ENCODE results near the gene MMEL1.
"Not testable (repeated sequence)": the region's sequence is repeated elsewhere in the genome, so short reads cannot be mapped to it uniquely, and the experiment has no call there.

MMEL1 gene

DNA sequence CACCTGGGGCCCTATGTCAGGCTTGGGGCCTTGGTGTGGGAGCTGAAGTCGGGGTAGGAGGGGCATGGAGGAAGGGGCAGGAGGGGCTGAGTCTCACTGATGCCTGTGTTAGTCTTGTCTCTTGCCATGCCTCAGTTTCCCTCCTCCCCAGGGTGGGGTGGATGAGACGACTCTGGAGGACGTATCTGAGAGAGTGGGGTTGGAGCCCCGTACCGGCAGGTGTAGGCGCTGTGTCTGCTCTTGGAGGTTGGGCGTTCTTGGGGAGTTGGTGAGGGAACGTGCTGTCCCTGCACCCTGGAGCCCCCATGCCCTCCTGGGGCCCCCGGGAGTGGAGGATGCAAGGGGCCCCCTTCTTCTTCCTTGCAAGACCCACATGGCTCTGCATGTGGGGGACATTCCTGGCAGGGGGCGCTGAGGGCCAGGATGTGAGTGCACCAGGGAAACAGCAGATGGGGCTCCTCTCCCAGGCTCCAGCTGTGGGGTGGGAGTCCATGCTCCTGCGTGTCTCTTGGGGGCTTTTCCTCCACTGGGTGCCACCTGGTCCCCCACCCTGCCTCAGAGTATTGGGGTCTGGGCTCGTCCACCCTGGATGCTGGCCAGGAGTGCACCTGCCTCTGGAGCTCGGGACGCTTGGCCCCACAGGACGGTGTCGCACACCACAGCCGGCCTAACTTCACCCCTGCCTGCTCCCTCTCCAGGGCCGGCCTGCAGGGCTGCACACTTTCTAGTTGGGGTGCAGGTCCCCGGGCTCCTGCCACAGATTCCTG lies 78.0 kb downstream of the MMEL1 start:
- H2BK120ac ChIP-seq (ENCODE audit: low read depth, low read length): no peak overlapping the region
- peaks cover 42% of the 10 kb centered on the region for H3K4me1 ChIP-seq (ENCODE audit: control insufficient read depth, insufficient read depth, low read depth, low read length)
- H3K27me3 ChIP-seq (ENCODE audit: control insufficient read depth in 1 of 2, insufficient read depth in 1 of 2, low read length in 2 of 2): no peaks in the 10 kb centered on the region
- H2AK5ac ChIP-seq (ENCODE audit: low read length, severe bottlenecking): no peak overlapping the region
- H3K4me2 ChIP-seq (ENCODE audit: low read length, poor library complexity, severe bottlenecking): no peak overlapping the region
- H2AFZ ChIP-seq (ENCODE audit: low read depth, low read length): no peak overlapping the region
- no peak overlapping the region for H3K4ac ChIP-seq (ENCODE audit: low read depth in 1 of 2, low read length in 2 of 2)
- H2BK15ac ChIP-seq (ENCODE audit: low read depth, poor library complexity, severe bottlenecking): no peak overlapping the region
- H3K4me3 ChIP-seq (ENCODE audit: insufficient read depth in 1 of 2, low read depth in 1 of 2, low read length in 2 of 2): no peak overlapping the region
- H3K9me3 ChIP-seq (ENCODE audit: control insufficient read depth, low read length): no peaks in the 10 kb centered on the region
- 86% methylated on average over 19 of the region's 19 CpGs for WGBS
- peaks cover 16 to 17% of the 10 kb centered on the region in 2 experiments for H3K36me3 ChIP-seq (ENCODE audit: control insufficient read depth in 1 of 2, insufficient read depth in 2 of 2, low read depth in 1 of 2, low read length in 2 of 2)
- H2BK12ac ChIP-seq (ENCODE audit: low read length in 2 of 2): no peak overlapping the region
- H3K14ac ChIP-seq (ENCODE audit: low read length in 2 of 2): no peak overlapping the region
- H3K18ac ChIP-seq (ENCODE audit: low read depth in 1 of 2, low read length in 2 of 2): no peak overlapping the region
- H3K23ac ChIP-seq (ENCODE audit: low read length in 2 of 2): no peak overlapping the region
- H3K9ac ChIP-seq (ENCODE audit: low read length): no peak overlapping the region
- no peak overlapping the region for H4K91ac ChIP-seq (ENCODE audit: low read length)
- H4K8ac ChIP-seq (ENCODE audit: low read length): no peak overlapping the region
- H3K27ac ChIP-seq (ENCODE audit: low read length, poor library complexity, severe bottlenecking): no peak overlapping the region
- peaks cover 14% of the 10 kb centered on the region for H3K79me1 ChIP-seq (replicated peaks; ENCODE audit: low read length, poor library complexity, severe bottlenecking)
- no peak overlapping the region for H2BK5ac ChIP-seq (ENCODE audit: low read depth, low read length, poor library complexity, severe bottlenecking)
- no peak for DNase-seq

GRCh38 chr1:2553871-2554620 lies 78.8 kb downstream of the MMEL1 start:
- H2BK5ac ChIP-seq (ENCODE audit: low read depth, low read length, poor library complexity, severe bottlenecking): no peak overlapping the region
- H2AFZ ChIP-seq (ENCODE audit: low read depth, low read length): no peak overlapping the region
- H2BK120ac ChIP-seq (ENCODE audit: low read depth, low read length): no peak overlapping the region
- no peak overlapping the region for H3K9ac ChIP-seq (ENCODE audit: low read length)
- no peak overlapping the region for H3K23ac ChIP-seq (ENCODE audit: low read length in 2 of 2)
- H3K9me3 ChIP-seq (ENCODE audit: control insufficient read depth, low read length): no peaks in the 10 kb centered on the region
- no peak overlapping the region for H2BK15ac ChIP-seq (ENCODE audit: low read depth, poor library complexity, severe bottlenecking)
- 83% methylated on average over 30 of the region's 30 CpGs for WGBS
- no peak overlapping the region for H2AK5ac ChIP-seq (ENCODE audit: low read length, severe bottlenecking)
- H3K4me3 ChIP-seq (ENCODE audit: insufficient read depth in 1 of 2, low read depth in 1 of 2, low read length in 2 of 2): no peak overlapping the region
- DNase-seq: no peak
- H3K4me1 ChIP-seq (ENCODE audit: control insufficient read depth, insufficient read depth, low read depth, low read length): peaks cover 41% of the 10 kb centered on the region
- H3K18ac ChIP-seq (ENCODE audit: low read depth in 1 of 2, low read length in 2 of 2): no peak overlapping the region
- no peak overlapping the region for H4K8ac ChIP-seq (ENCODE audit: low read length)
- H3K36me3 ChIP-seq (ENCODE audit: control insufficient read depth in 1 of 2, insufficient read depth in 2 of 2, low read depth in 1 of 2, low read length in 2 of 2): peaks cover 9 to 12% of the 10 kb centered on the region in 2 experiments
- no peak overlapping the region for H3K14ac ChIP-seq (ENCODE audit: low read length in 2 of 2)
- no peak overlapping the region for H4K91ac ChIP-seq (ENCODE audit: low read length)
- H3K4me2 ChIP-seq (ENCODE audit: low read length, poor library complexity, severe bottlenecking): no peak overlapping the region
- H3K27me3 ChIP-seq (ENCODE audit: control insufficient read depth in 1 of 2, insufficient read depth in 1 of 2, low read length in 2 of 2): no peaks in the 10 kb centered on the region
- no peak overlapping the region for H3K27ac ChIP-seq (ENCODE audit: low read length, poor library complexity, severe bottlenecking)
- H2BK12ac ChIP-seq (ENCODE audit: low read length in 2 of 2): no peak overlapping the region
- peaks cover 14% of the 10 kb centered on the region for H3K79me1 ChIP-seq (replicated peaks; ENCODE audit: low read length, poor library complexity, severe bottlenecking)
- no peak overlapping the region for H3K4ac ChIP-seq (ENCODE audit: low read depth in 1 of 2, low read length in 2 of 2)

- not testable (repeated sequence) for H3K18ac ChIP-seq (ENCODE audit: low read depth in 1 of 2, low read length in 2 of 2); H4K91ac ChIP-seq (ENCODE audit: low read length); H3K9ac ChIP-seq (ENCODE audit: low read length); H2AK5ac ChIP-seq (ENCODE audit: low read length, severe bottlenecking); H3K9me3 ChIP-seq (ENCODE audit: control insufficient read depth, low read length); H3K4ac ChIP-seq (ENCODE audit: low read depth in 1 of 2, low read length in 2 of 2); H3K23ac ChIP-seq (ENCODE audit: low read length in 2 of 2); H2BK15ac ChIP-seq (ENCODE audit: low read depth, poor library complexity, severe bottlenecking); H4K8ac ChIP-seq (ENCODE audit: low read length); H2AFZ ChIP-seq (ENCODE audit: low read depth, low read length); H2BK12ac ChIP-seq (ENCODE audit: low read length in 2 of 2); H2BK5ac ChIP-seq (ENCODE audit: low read depth, low read length, poor library complexity, severe bottlenecking); H3K27ac ChIP-seq (ENCODE audit: low read length, poor library complexity, severe bottlenecking); H3K27me3 ChIP-seq (ENCODE audit: control insufficient read depth in 1 of 2, insufficient read depth in 1 of 2, low read length in 2 of 2); H3K36me3 ChIP-seq (ENCODE audit: control insufficient read depth in 1 of 2, insufficient read depth in 2 of 2, low read depth in 1 of 2, low read length in 2 of 2); H3K4me2 ChIP-seq (ENCODE audit: low read length, poor library complexity, severe bottlenecking); H2BK120ac ChIP-seq (ENCODE audit: low read depth, low read length); DNase-seq; H3K14ac ChIP-seq (ENCODE audit: low read length in 2 of 2); H3K4me3 ChIP-seq (ENCODE audit: insufficient read depth in 1 of 2, low read depth in 1 of 2, low read length in 2 of 2)
- peaks cover 49% of the 10 kb centered on the region for H3K4me1 ChIP-seq (ENCODE audit: control insufficient read depth, insufficient read depth, low read depth, low read length)
- 44% methylated on average over 5 of the region's 9 CpGs for WGBS
- H3K79me1 ChIP-seq (replicated peaks; ENCODE audit: low read length, poor library complexity, severe bottlenecking): peaks cover 12% of the 10 kb centered on the region
Observed at GRCh38 chr1:2553076-2553475, 79.7 kb downstream of the MMEL1 start.

DNA sequence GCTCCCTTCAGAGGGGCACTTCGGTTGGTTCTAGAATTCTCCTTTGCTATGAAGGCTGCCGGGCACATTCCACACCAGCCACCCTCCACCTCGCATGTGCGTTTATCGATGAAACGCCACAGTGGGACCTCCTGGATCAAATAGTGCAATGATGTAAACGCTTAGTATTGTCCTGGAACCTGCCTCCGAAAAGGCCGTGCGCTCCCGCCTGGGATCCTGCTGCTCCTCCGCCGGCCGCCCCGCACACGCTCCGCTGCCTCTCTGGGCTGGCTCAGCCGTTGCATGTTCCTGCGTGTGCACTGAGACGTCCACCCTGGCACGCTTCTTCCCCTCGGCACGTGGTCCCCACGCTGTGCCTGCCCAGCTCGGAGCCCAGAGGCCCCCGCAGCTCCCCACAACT lies 80.6 kb downstream of the MMEL1 start:
- no peak overlapping the region for H2BK15ac ChIP-seq (ENCODE audit: low read depth, poor library complexity, severe bottlenecking)
- no peak overlapping the region for H3K23ac ChIP-seq (ENCODE audit: low read length in 2 of 2)
- no peak overlapping the region for H2AFZ ChIP-seq (ENCODE audit: low read depth, low read length)
- no peak overlapping the region for H2AK5ac ChIP-seq (ENCODE audit: low read length, severe bottlenecking)
- WGBS: 88% methylated on average over 20 of the region's 26 CpGs
- peaks cover 48% of the 10 kb centered on the region for H3K4me1 ChIP-seq (ENCODE audit: control insufficient read depth, insufficient read depth, low read depth, low read length)
- no peak overlapping the region for H2BK5ac ChIP-seq (ENCODE audit: low read depth, low read length, poor library complexity, severe bottlenecking)
- no peak overlapping the region for H3K14ac ChIP-seq (ENCODE audit: low read length in 2 of 2)
- H3K9ac ChIP-seq (ENCODE audit: low read length): no peak overlapping the region
- no peaks in the 10 kb centered on the region for H3K27me3 ChIP-seq (ENCODE audit: control insufficient read depth in 1 of 2, insufficient read depth in 1 of 2, low read length in 2 of 2)
- peaks cover 5% of the 10 kb centered on the region for H3K79me1 ChIP-seq (replicated peaks; ENCODE audit: low read length, poor library complexity, severe bottlenecking)
- H3K27ac ChIP-seq (ENCODE audit: low read length, poor library complexity, severe bottlenecking): no peak overlapping the region
- no peaks in the 10 kb centered on the region for H3K9me3 ChIP-seq (ENCODE audit: control insufficient read depth, low read length)
- no peak overlapping the region for H3K18ac ChIP-seq (ENCODE audit: low read depth in 1 of 2, low read length in 2 of 2)
- H3K4ac ChIP-seq (ENCODE audit: low read depth in 1 of 2, low read length in 2 of 2): no peak overlapping the region
- no peak overlapping the region for H3K4me2 ChIP-seq (ENCODE audit: low read length, poor library complexity, severe bottlenecking)
- no peaks in the 10 kb centered on the region for H3K36me3 ChIP-seq (ENCODE audit: control insufficient read depth in 1 of 2, insufficient read depth in 2 of 2, low read depth in 1 of 2, low read length in 2 of 2)
- DNase-seq: no peak
- no peak overlapping the region for H4K91ac ChIP-seq (ENCODE audit: low read length)
- H3K4me3 ChIP-seq (ENCODE audit: insufficient read depth in 1 of 2, low read depth in 1 of 2, low read length in 2 of 2): no peak overlapping the region
- H2BK120ac ChIP-seq (ENCODE audit: low read depth, low read length): no peak overlapping the region
- no peak overlapping the region for H4K8ac ChIP-seq (ENCODE audit: low read length)
- no peak overlapping the region for H2BK12ac ChIP-seq (ENCODE audit: low read length in 2 of 2)
